ENCODE data around the gene SLC25A19.

Gene SLC25A19

DNA sequence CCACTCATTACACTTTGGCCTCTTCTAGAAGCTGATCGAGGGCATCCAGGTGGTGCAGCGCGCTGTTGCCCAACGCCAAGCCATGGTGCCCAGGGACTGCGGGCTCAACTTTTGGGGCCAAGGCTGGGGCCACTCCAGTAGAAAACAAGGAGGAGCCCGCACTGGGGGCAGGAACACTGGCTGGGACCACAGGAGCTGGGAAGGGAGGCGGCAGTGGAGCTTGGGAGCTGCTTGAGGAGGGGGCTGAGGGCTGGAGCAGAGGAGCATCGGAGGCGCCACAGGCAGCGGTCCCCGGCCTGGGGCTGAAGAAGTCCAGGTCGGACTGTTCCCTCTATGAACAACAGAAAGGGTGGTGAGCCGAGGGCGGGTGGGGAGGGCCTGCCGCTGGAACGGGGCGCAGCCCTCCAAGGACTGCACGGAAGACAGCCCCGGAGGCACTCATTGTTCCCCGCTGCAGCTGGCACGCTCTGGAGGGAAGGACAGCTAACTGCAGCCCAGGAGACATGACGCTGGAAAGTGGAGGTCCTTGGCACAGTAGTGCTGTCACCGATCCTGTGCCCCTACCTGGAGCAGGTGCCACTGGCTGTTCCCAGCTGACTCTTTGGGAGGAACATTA is 49.3 kb downstream of the SLC25A19 start:
- no peak for DNase-seq

DNA sequence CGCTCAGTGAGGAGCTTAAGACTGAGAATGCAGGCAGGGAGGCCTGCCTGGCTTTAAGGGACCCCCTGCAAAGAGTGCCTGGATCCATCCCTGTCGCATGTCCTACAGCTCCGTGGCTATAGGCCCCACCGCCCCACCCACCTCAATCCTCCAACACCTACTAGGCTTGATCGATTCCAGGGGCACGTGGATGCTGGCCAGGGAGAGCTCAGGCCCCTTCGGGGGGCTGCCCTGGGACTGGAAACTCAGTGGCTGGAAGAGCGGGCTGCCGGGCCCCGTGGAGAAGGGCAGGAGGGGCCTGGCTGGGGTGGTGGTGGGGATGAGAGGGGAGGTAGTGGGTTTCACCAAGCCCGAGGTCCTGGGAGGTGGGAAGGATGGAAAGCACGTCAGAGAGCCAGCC is 50.0 kb downstream of the SLC25A19 start:
- DNase-seq, result no peak

DNA sequence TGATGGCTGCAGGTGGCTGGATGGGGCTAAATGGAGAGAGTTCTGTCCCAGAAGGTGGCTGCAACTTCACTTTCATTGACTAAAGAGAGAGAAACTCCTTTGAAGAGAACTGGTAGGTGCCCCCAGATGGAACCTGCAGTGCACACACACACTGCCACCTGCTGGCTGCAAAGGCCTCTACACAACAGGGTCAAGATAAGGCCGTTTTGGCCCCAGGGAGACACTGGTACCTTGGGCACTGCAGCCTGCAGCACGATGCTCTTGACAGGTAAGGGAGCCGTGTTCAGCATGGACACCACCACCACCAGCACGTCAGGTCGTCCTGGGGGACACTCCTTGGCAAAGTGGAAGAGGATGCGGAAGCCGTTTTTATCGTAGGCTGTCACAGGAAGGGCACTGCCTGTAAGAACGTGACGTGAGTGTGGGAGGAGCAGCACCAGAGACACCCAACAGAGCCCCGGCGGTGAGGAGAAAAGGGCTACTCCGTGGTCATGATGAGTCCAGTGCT is 50.5 kb downstream of the SLC25A19 start:
- DNase-seq, result no peak

DNA sequence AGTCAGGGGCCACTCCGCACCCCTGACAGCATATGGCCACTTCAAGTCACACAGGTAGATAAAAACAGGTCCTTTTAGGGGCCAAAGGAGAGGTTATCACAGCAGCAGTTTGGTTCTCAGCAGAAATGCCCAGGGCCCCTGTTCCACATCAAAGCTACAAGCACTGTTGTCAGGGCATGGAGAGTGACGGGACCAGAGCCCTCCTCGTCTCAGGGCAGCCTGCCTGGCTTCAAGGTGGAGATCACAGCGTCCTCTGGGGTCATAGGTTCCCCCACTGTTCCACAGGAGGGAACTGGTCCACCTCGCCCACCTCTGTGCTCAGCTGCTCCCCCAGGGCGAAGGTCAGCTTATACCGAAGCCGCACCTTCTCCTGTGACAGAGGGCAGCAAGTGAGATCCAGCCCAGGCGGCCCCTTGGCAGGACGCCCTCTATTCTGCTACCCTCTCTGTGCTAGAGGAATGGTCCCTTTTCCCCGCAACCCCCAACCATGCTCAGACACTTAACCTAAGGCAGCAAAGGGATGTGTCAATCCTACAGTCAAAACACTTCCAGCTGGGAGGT is 51.1 kb downstream of the SLC25A19 start:
- DNase-seq, result no peak

DNA sequence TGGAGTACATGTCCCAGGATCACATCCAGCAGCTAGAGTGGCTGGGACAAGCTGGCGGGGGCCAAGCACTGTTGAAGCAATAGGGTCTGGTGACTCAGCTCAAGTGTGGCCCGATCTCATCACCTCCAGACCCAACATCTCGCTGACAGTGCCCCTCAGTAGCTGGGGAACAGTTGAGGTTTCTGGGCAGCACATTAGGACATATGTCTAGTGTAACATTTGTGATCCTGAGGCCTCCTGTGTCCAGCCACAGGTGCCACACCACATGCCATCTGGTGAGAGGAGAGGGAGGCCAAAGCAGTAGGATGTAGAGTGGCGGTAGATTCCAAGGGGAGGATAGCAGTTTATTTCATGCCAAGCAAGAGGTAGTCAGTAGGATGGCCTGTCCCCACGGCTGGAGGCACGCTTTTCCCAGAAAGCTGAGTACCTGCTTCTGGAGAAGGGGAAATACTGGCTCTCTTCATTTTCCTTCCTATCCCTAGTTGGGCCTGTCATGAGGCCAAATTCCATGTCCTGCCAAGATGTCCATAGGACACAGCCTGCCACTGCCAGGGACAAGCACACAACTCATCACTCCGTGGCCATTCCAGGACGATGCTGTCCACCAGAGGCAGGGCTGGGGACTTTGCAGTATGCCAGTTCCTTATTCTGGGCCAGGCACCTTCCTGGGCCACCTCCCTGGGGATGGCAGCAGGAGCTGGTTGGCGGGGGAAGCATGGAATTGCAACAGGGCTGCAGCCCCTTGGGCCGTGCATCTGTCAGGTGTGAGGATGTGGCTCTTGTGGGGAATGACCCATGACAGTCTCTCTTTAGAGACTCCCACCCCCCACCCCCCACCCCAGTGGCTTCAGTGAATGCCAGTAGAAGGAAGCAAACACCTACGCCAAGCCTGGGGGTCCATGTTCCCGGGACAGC is 51.9 kb downstream of the SLC25A19 start:
- no peak for DNase-seq

DNA sequence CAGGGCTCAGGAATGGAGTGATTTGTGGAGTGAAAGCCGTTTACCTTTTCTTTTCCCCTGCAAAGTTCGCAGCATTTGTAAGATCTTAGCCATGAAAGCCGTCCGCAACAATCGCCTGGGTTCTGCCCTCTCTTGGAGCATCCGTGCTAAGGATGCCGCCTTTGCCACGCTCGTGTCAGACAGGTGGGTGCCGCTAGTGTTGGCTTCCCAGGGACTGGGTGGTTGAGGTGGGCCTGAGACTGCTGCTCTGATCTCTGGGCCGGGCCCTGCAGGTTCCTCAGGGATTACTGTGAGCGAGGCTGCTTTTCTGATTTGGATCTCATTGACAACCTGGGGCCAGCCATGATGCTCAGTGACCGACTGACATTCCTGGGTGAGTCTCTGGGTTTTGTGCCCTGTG is 56.4 kb downstream of the SLC25A19 start:
- no peak for DNase-seq

DNA sequence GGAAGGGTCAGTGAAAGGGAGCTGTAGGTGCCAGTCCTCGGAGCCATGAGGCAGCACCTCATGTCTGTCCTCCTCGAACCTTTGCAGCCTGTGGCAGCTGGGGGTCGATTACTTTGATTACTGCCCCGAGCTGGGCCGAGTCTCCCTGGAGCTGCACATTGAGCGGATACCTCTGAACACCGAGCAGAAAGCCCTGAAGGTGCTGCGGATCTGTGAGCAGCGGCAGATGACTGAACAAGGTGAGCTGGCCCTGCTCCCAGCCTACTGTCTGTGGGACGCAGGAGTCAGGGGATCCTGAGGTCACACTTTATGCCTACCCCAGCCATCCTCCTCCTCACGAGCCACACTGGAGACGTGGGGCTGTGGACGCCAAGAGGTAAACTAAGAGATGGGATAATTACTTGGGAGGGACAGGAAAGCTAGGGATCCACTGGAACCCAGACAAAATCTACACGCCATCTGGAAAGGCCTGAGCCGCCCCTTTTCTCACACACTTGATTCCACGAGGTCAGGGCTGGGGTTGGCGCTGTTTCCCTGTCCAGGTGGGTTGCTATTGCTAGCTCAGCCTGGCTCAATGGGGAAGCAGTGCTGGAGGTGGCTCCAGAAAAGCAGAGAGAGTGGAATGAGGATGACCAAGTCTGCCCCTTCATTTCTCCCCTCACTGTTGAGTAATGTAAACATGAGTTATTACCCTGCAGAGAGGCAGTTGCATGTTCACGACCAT is 57.3 kb downstream of the SLC25A19 start:
- DNase-seq, result no peak

DNA sequence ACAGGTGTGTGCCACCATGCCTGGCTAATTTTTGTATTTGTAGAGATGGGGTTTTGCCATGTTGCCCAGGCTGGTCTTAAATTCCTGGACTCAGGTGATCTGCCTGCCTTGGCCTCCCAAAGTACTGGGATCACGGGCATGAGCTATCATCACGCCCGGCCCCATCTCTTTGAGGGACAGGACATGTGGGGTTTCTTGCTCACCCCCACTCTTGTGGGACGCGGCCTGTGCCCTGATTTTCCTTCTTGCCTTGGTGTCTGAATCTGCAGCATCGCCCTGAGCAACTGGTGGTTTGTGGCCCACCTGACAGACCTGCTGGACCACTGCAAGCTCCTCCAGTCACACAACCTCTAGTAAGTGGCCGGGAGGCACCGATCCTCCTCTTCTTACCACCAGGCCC is 58.2 kb downstream of the SLC25A19 start:
- no peak for DNase-seq

DNA sequence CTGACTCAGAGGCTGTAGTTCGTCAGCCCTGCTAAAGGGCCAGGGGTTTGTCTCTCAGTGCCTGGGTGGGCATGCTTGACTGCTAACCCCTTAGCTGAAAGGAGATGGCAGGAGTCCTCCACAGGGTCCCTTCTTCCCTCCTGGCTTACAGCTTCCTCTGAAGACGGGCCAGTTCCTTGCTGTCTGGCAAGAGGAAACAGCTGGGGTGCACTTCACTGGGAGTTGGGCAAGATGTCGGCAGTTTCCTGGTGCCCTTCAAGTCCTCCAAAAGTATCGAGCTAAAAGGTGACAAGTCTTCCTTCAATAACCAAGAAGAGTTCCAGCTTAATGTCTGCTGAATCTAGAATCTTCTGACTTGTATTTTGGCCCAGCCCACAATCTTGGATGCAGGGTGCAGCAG is 60.4 kb downstream of the SLC25A19 start:
- no peak for DNase-seq

DNA sequence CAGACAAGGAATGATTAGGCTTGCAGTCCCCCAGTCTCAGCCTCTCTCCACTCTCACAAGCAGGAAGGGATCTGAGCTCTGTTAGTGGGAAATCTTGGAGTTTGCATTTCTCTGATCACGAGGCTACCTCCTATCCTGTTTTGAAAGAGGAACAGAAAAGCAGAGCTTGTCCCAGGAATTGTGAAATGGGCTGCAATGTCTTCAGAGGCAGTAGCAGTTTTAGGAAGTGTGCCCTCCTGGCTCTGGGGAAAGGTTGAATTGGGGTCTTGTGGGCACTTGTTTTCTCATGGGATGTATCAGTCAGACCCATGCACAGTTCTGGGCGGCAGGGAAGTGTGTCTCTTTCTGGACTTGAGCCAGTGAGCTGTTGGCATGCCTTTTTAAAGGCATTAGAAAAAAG is 60.9 kb downstream of the SLC25A19 start:
- DNase-seq, result no peak

DNA sequence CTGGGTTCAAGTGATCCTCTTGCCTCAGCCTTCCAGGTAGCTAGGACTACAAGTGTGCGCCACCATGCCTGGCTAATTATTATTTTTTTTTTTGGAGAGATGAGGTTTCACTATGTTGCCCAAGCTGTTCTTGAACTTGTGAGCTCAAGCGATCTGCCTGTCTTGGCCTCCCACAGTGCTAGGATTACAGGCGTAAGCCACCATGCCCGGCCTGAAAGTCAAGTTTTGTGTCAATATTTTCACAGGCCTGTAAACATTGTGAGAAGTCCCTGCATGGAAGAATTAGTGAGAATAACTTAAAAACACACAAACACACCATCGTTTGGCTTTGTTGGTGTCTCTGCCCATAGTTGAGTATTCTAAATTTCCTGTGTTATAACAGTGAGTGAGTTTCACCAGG is 61.5 kb downstream of the SLC25A19 start:
- DNase-seq, result no peak

DNA sequence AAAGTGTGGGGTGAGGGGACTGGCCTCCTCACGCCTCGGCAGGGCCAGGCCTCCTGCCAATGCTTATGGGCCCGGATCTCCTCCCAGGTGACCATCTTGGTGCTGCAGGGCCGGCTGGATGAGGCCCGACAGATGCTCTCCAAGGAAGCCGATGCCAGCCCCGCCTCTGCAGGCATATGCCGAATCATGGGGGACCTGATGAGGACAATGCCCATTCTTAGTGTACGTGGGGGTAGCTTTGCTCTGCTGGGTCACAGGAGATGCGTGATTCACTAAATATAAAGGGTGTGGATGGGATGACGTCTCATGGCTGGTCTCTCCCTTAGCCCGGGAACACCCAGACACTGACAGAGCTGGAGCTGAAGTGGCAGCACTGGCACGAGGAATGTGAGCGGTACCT is 64.2 kb downstream of the SLC25A19 start:
- no peak for DNase-seq

Measured in KG1 (cell line).